Left lung (tissue), 10 donors: ENCODE results near the gene PKHD1. TPM values are rescaled to one million over a fixed set of nuclear protein-coding genes. Genes with fewer than 3 reads are reported as not detected.
A peak's percentile ranks its signal among the peaks of the same experiment; 100 is the strongest.

ENCODE experiments used
- ATAC-seq: fragments of 200-7000 bp; cut with Tn5 transposase; one replicate; pipeline ENCODE4 v1.9.1; 2020; ENCODE audit warnings: moderate library complexity
- DNase-seq, 4 donors: peaks; one replicate each; pipeline ENCODE4 v3.0.0-alpha.2; 2013 to 2020
- H3K27ac ChIP-seq, 2 donors: fragments of 200-600 bp; sonication (generic) in 1 of 2; one replicate each; pipeline versions ENCODE4 v1.5.0 to v1.8.0; 2020 to 2021
- H3K27me3 ChIP-seq, 2 donors: fragments of 200-600 bp; sonication (generic) in 1 of 2; one replicate each; pipeline versions ENCODE4 v1.5.0 to v1.8.0; 2020 to 2021
- H3K36me3 ChIP-seq, 2 donors: fragments of 200-600 bp; sonication (generic) in 1 of 2; one replicate each; pipeline versions ENCODE4 v1.5.0 to v1.8.0; 2020 to 2021
- H3K4me1 ChIP-seq, 2 donors: fragments of 200-600 bp; one replicate each; pipeline ENCODE4 v1.8.0; 2021
- H3K4me3 ChIP-seq, 2 donors: fragments of 200-600 bp; sonication (generic) in 1 of 2; one replicate each; pipeline versions ENCODE4 v1.5.0 to v1.8.0; 2020 to 2021; ENCODE audit warnings: mild to moderate bottlenecking in 1 of 2
- H3K9me3 ChIP-seq, 2 donors: fragments of 200-600 bp; sonication (generic) in 1 of 2; one replicate each; pipeline versions ENCODE4 v1.5.0 to v1.8.0; 2020 to 2021
- intact Hi-C, 2 donors: fragments of 100-400 bp; cut with DNase I; formaldehyde crosslinking; loops; one replicate each; pipeline versions ENCODE4 v1.11.2 to v1.14.2; 2022
- polyA plus RNA-seq, 6 donors: library from polyadenylated mRNA; unstranded; fragments of 120-200 nt; gene quantifications; one replicate each; pipeline ENCODE4 v1.2.1, GENCODE V29; 2013; ENCODE audit not compliant: insufficient read length in 6 of 6
- total RNA-seq, 2 donors: library from RNA; stranded (reverse); fragmentation: NEBNext Ultra II Directional; extraction: Animal tissue kit (Norgen Biotek cat#: 25700); gene quantifications; one replicate each; pipeline ENCODE4 v1.2.1, GENCODE V29; 2021
- TF ChIP-seq, protein P1 (sequence below), 2 donors: fragments of 200-600 bp; sonication (generic) in 1 of 2; IDR thresholded peaks; one replicate each; pipeline versions ENCODE4 v1.5.0 to v1.8.0; 2021; ENCODE audit warnings: antibody characterized with exemption in 2 of 2
- donor health status: DM: no; HTN: yes; CAD: no.
- donor health status: DM: no; HTN: no; CAD: no.

PKHD1 gene
- total and polyA plus RNA-seq, 8 donors, result 0.29 to 7.9 (median 6.2) TPM

DNA sequence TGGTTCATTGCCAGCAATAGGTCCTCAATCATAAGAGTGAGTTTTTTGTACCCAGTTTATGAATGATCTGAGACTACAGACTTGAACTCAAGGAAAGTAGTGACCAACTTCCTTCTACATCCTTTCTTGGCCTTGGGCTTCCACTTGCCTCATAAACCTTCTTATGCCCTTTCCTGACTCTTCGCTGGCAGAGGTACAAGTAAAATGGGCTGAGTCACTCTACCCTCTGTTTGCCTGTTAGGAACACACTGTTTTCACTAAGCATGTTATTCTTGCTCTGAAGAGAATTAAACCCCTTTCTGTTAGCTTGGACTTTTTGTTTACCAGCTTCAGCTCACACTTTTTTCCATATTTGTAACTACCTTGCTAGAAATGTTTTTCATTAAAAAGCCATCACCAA, 74.4 kb downstream of the PKHD1 start:
- Histone ChIP-seq H3K9me3 (no peaks in the 10 kb centered on the region), H3K4me3 (no peak overlapping the region), H3K27ac (no peak overlapping the region), H3K36me3 (no peaks in the 10 kb centered on the region), H3K4me1 (no peaks in the 10 kb centered on the region), H3K27me3 (no peaks in the 10 kb centered on the region)
- peak; percentile 56 for ATAC-seq
- intact Hi-C loops, result no loop called here
- no peak for DNase-seq
- TF ChIP-seq, protein P1, sequence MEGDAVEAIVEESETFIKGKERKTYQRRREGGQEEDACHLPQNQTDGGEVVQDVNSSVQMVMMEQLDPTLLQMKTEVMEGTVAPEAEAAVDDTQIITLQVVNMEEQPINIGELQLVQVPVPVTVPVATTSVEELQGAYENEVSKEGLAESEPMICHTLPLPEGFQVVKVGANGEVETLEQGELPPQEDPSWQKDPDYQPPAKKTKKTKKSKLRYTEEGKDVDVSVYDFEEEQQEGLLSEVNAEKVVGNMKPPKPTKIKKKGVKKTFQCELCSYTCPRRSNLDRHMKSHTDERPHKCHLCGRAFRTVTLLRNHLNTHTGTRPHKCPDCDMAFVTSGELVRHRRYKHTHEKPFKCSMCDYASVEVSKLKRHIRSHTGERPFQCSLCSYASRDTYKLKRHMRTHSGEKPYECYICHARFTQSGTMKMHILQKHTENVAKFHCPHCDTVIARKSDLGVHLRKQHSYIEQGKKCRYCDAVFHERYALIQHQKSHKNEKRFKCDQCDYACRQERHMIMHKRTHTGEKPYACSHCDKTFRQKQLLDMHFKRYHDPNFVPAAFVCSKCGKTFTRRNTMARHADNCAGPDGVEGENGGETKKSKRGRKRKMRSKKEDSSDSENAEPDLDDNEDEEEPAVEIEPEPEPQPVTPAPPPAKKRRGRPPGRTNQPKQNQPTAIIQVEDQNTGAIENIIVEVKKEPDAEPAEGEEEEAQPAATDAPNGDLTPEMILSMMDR (IDR thresholded peaks at IDR 0.05), result no peak

DNA sequence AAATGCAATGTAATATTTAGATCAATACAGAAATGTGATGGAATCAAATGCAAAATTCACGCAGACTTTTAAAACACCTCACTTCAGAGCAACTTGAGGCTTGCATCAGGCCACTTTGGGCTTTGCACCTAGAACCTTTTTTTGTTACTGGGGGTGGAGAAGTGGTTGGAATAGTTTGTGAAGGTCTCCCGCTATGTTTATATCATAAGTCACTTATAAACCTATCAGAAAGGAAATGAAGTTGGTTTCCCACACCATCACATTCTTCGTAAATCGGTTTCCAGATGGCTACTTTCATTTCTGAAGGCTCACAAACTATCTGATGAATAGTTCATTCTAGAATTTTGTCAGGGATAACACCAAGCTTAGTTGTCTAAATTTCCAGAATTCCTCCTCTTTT, 74.8 kb downstream of the PKHD1 start:
- ATAC-seq (no peak), DNase-seq (no peak)
- Histone ChIP-seq H3K27me3 (no peaks in the 10 kb centered on the region), H3K4me3 (no peak overlapping the region), H3K4me1 (no peaks in the 10 kb centered on the region), H3K27ac (no peak overlapping the region), H3K36me3 (no peaks in the 10 kb centered on the region), H3K9me3 (no peaks in the 10 kb centered on the region)
- TF ChIP-seq, protein P1 (IDR thresholded peaks at IDR 0.05), result no peak
- intact Hi-C loops, result no loop called here

DNA sequence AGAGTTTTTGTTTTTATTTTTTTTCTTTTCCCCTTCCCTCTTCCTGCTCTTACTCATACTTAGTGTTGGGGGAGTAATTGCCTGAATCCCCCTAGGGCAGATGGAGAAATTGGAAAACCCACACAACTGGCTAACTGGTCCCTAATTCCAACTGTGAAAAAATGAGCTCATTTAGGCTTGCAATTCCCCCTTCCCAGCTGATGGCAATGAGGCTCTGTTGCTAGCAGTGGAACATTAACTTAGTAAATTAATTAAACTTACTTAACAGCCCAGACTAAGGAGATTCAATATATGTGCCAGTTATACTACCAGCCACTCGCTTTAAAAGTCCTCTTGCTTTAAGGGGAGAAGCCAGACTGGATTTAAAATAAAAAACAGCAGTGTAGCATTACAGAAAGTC, 76.6 kb downstream of the PKHD1 start:
- Histone ChIP-seq H3K9me3 (no peaks in the 10 kb centered on the region), H3K36me3 (no peaks in the 10 kb centered on the region), H3K27ac (no peak overlapping the region), H3K4me3 (no peak overlapping the region), H3K4me1 (no peaks in the 10 kb centered on the region), H3K27me3 (no peaks in the 10 kb centered on the region)
- no peak for ATAC-seq
- TF ChIP-seq, protein P1 (IDR thresholded peaks at IDR 0.05), result no peak
- intact Hi-C loops, result no loop called here
- no peak for DNase-seq

DNA sequence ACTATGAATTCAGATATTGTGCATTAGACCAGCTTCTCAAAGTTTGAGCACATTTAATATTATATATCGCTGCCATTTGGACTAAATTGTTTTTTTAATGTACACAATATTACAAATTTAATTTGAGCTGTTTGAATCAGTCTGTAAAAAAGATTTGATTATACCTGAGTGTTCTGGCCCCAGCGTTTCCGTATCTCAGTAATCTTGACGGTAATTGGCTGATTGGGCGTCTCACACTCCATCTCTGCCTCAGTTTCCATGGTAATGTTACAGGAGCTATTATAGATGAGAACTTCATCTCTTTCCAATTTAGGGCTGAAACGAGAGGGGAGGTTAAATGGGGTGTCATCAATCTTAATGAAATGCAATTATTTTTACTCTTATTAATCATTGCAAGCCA, 77.3 kb downstream of the PKHD1 start:
- no peaks in the 10 kb centered on the region for H3K4me1 ChIP-seq
- DNase-seq (no peak), ATAC-seq (no peak)
- TF ChIP-seq, protein P1 (IDR thresholded peaks at IDR 0.05), result no peak
- H3K27me3 ChIP-seq, result no peaks in the 10 kb centered on the region
- no peaks in the 10 kb centered on the region for H3K9me3 ChIP-seq
- intact Hi-C loops, result no loop called here
- no peak overlapping the region for H3K27ac ChIP-seq
- no peaks in the 10 kb centered on the region for H3K36me3 ChIP-seq
- no peak overlapping the region for H3K4me3 ChIP-seq

DNA sequence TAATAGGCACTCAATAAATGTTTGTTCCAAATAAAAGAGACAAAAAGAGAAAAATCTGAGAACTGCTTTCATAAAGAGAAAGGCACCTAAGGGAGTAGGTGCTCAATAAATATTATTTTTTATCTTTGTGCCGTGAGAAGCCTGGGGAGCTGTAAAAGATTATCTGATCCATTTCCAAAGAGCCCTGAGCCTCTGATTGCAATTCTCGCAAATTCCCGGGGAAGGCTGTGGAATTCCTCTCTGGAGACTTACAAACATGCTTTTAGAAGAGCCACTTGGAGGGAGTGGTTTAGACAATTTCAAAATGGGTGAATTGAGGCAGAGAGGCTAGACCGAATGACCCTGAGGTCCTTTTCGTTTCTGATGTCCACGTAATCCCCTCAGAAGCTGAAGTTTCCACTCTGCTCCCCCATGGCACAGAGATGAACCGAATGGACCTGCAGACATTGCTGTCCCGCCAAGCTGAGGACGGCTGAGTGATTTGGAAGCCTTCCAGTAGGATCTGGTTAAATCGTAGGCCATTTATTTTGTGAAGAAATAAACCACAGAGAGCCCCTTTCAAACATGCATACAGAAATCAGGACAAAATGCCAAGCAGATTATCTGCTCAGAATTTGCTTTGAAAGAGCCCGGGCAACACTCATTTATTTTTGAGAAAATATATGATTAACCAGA, 77.8 kb downstream of the PKHD1 start:
- no peak for ATAC-seq
- Histone ChIP-seq H3K27ac (no peak overlapping the region), H3K36me3 (no peaks in the 10 kb centered on the region), H3K9me3 (no peaks in the 10 kb centered on the region), H3K27me3 (no peaks in the 10 kb centered on the region), H3K4me3 (no peak overlapping the region), H3K4me1 (no peaks in the 10 kb centered on the region)
- TF ChIP-seq, protein P1 (IDR thresholded peaks at IDR 0.05), result no peak
- DNase-seq, result no peak
- intact Hi-C loops, result no loop called here
